ENCODE data around the gene NPAS2. TPM values are rescaled to one million over a fixed set of nuclear protein-coding genes. Genes with fewer than 3 reads are reported as not detected.

NPAS2 gene
- total and polyA plus RNA-seq, 2 donors from 2014 or later = 8.4 to 44.5 TPM

- H3K27ac ChIP-seq (ENCODE audit: low read depth in 2 of 2, low read length in 2 of 2) = no peak overlapping the region
- no peaks in the 10 kb centered on the region for H3K36me3 ChIP-seq (ENCODE audit: control insufficient read depth in 2 of 3, insufficient read depth in 3 of 3, low read length in 3 of 3)
- TF ChIP-seq CTCF (IDR thresholded peaks at IDR 0.05; ENCODE audit: borderline replicate concordance, extremely low read depth, insufficient read depth) = no peak
- no peak for DNase-seq
- no peak for FAIRE-seq
- intact Hi-C loops (cut with DNase I) = no loop called here
- no peak overlapping the region for H3K9ac ChIP-seq (ENCODE audit: low read length in 3 of 3)
- H3K27me3 ChIP-seq (ENCODE audit: control insufficient read depth, insufficient read depth, low read length) = no peaks in the 10 kb centered on the region
- H3K9me3 ChIP-seq (ENCODE audit: control insufficient read depth in 2 of 3, insufficient read depth in 1 of 3, low read length in 3 of 3) = no peaks in the 10 kb centered on the region
- H3K4me1 ChIP-seq (ENCODE audit: control insufficient read depth in 2 of 3, insufficient read depth in 2 of 3, low read depth in 1 of 3, low read length in 3 of 3) = no peaks in the 10 kb centered on the region
- no peak overlapping the region for H3K4me3 ChIP-seq (ENCODE audit: low read length in 3 of 3)
Measured at GRCh38 chr2:100842241-100842922, 22.4 kb downstream of the NPAS2 start.

- no peak overlapping the region for H3K4me3 ChIP-seq (ENCODE audit: low read length in 3 of 3)
- FAIRE-seq (no peak), DNase-seq (no peak)
- no peak for TF ChIP-seq CTCF (IDR thresholded peaks at IDR 0.05; ENCODE audit: borderline replicate concordance, extremely low read depth, insufficient read depth)
- H3K27ac ChIP-seq (ENCODE audit: low read depth in 2 of 2, low read length in 2 of 2) = no peak overlapping the region
- H3K4me1 ChIP-seq (ENCODE audit: control insufficient read depth in 2 of 3, insufficient read depth in 2 of 3, low read depth in 1 of 3, low read length in 3 of 3) = no peaks in the 10 kb centered on the region
- intact Hi-C loops (cut with DNase I) = no loop called here
- no peaks in the 10 kb centered on the region for H3K36me3 ChIP-seq (ENCODE audit: control insufficient read depth in 2 of 3, insufficient read depth in 3 of 3, low read length in 3 of 3)
- H3K9ac ChIP-seq (ENCODE audit: low read length in 3 of 3) = no peak overlapping the region
- no peaks in the 10 kb centered on the region for H3K9me3 ChIP-seq (ENCODE audit: control insufficient read depth in 2 of 3, insufficient read depth in 1 of 3, low read length in 3 of 3)
- H3K27me3 ChIP-seq (ENCODE audit: control insufficient read depth, insufficient read depth, low read length) = no peaks in the 10 kb centered on the region
Measured at GRCh38 chr2:100844514-100844913, 24.6 kb downstream of the NPAS2 start.

- Histone ChIP-seq H3K36me3 (ENCODE audit: control insufficient read depth in 2 of 3, insufficient read depth in 3 of 3, low read length in 3 of 3) (no peaks in the 10 kb centered on the region), H3K27ac (ENCODE audit: low read depth in 2 of 2, low read length in 2 of 2) (no peak overlapping the region), H3K9me3 (ENCODE audit: control insufficient read depth in 2 of 3, insufficient read depth in 1 of 3, low read length in 3 of 3) (no peaks in the 10 kb centered on the region), H3K9ac (ENCODE audit: low read length in 3 of 3) (no peak overlapping the region), H3K4me1 (ENCODE audit: control insufficient read depth in 2 of 3, insufficient read depth in 2 of 3, low read depth in 1 of 3, low read length in 3 of 3) (no peaks in the 10 kb centered on the region), H3K27me3 (ENCODE audit: control insufficient read depth, insufficient read depth, low read length) (no peaks in the 10 kb centered on the region), H3K4me3 (ENCODE audit: low read length in 3 of 3) (no peak overlapping the region)
- TF ChIP-seq CTCF (IDR thresholded peaks at IDR 0.05; ENCODE audit: borderline replicate concordance, extremely low read depth, insufficient read depth) = no peak
- intact Hi-C loops (cut with DNase I) = no loop called here
- DNase-seq (no peak), FAIRE-seq (no peak)
Measured at GRCh38 chr2:100845141-100845991, 25.4 kb downstream of the NPAS2 start.
